NCI-H1694 treated with DMSO at 0.1 percent for 48 hours (cell line): Measurements from ENCODE around the gene STRN.
"Not testable (repeated sequence)": the region's sequence is repeated elsewhere in the genome, so short reads cannot be mapped to it uniquely, and the experiment has no call there.

Source experiments
- DNase-seq: peaks from one replicate; lab custom pipeline; 2025; lab: John Stamatoyannopoulos, UW

Gene STRN

GRCh38 chr2:36964496-36965058 lies 1.8 kb downstream of the STRN start:
- no peak for DNase-seq

GRCh38 chr2:36963734-36964133 lies 2.6 kb downstream of the STRN start:
- DNase-seq: no peak

- no peak for DNase-seq
Measured at GRCh38 chr2:36963106-36963505, 3.2 kb downstream of the STRN start.

GRCh38 chr2:36960773-36961172 lies 5.6 kb downstream of the STRN start:
- DNase-seq: no peak

- no peak for DNase-seq
Measured at GRCh38 chr2:36960005-36960675, 6.2 kb downstream of the STRN start.

- DNase-seq: no peak
Measured at GRCh38 chr2:36954977-36955607, 11.2 kb downstream of the STRN start.

GRCh38 chr2:36952748-36953197 lies 13.6 kb downstream of the STRN start:
- no peak for DNase-seq

- no peak for DNase-seq
Measured at GRCh38 chr2:36951574-36951973, 14.8 kb downstream of the STRN start.

- no peak for DNase-seq
Measured at GRCh38 chr2:36951027-36951518, 15.3 kb downstream of the STRN start.

GRCh38 chr2:36949845-36950244 lies 16.5 kb downstream of the STRN start:
- no peak for DNase-seq

- DNase-seq: not testable (repeated sequence)
Measured at GRCh38 chr2:36945240-36945639, 21.1 kb downstream of the STRN start.

GRCh38 chr2:36941867-36942266 lies 24.5 kb downstream of the STRN start:
- no peak for DNase-seq

- not testable (repeated sequence) for DNase-seq
Measured at GRCh38 chr2:36936526-36936925, 29.8 kb downstream of the STRN start.

- DNase-seq: not testable (repeated sequence)
Measured at GRCh38 chr2:36931688-36932087, 34.6 kb downstream of the STRN start.

GRCh38 chr2:36930787-36931410 lies 35.4 kb downstream of the STRN start:
- not testable (repeated sequence) for DNase-seq

- DNase-seq: not testable (repeated sequence)
Measured at GRCh38 chr2:36926175-36927132, 39.9 kb downstream of the STRN start.

GRCh38 chr2:36922629-36923028 lies 43.7 kb downstream of the STRN start:
- not testable (repeated sequence) for DNase-seq

GRCh38 chr2:36921984-36922383 lies 44.4 kb downstream of the STRN start:
- no peak for DNase-seq

- no peak for DNase-seq
Measured at GRCh38 chr2:36919041-36919837, 47.1 kb downstream of the STRN start.

GRCh38 chr2:36918307-36918706 lies 48.0 kb downstream of the STRN start:
- no peak for DNase-seq

GRCh38 chr2:36915627-36916026 lies 50.7 kb downstream of the STRN start:
- no peak for DNase-seq
